Measurements from ENCODE around the gene BCS1L. TPM values are rescaled to one million over a fixed set of nuclear protein-coding genes. Genes with fewer than 3 reads are reported as not detected.

Gene BCS1L
- total RNA-seq, 1 experiment from 2014 or later = 39.1 TPM

GRCh38 chr2:218708086-218708485 lies 48.6 kb downstream of the BCS1L start:
- Histone ChIP-seq H3K9ac (ENCODE audit: extremely low read depth, insufficient read length, low read length) (no peak overlapping the region), H2BK15ac (ENCODE audit: low read depth, low read length) (no peak overlapping the region), H3T11ph (ENCODE audit: low read length) (no peak overlapping the region), H3K4me2 (ENCODE audit: insufficient read depth, insufficient read length, low read length) (no peak overlapping the region), H3K4ac (ENCODE audit: low read depth, low read length) (no peak overlapping the region), H3K23me2 (ENCODE audit: insufficient read length, low read depth, low read length, poor library complexity, severe bottlenecking) (no peaks in the 10 kb centered on the region), H2AK5ac (ENCODE audit: insufficient read length, low read length) (no peak overlapping the region), H2BK12ac (ENCODE audit: insufficient read length, low read depth, low read length) (no peak overlapping the region), H2BK120ac (ENCODE audit: low read depth, low read length, poor library complexity, severe bottlenecking) (no peak overlapping the region), H3K27me3 (ENCODE audit: insufficient read depth, low read length) (no peaks in the 10 kb centered on the region), H4K20me1 (ENCODE audit: control insufficient read depth, insufficient read depth, insufficient read length) (no peaks in the 10 kb centered on the region), H4K5ac (ENCODE audit: insufficient read length, low read depth, low read length) (no peak overlapping the region), H3K9me3 (ENCODE audit: control insufficient read depth, low read depth, low read length) (no peaks in the 10 kb centered on the region), H3K4me1 (ENCODE audit: insufficient read depth, low read length) (no peaks in the 10 kb centered on the region), H3K56ac (ENCODE audit: insufficient read length, low read depth, low read length) (no peak overlapping the region), H3K18ac (ENCODE audit: insufficient read length, low read depth, low read length) (no peak overlapping the region), H2BK5ac (ENCODE audit: insufficient read length, low read length) (no peak overlapping the region), H2AFZ (ENCODE audit: low read length) (no peak overlapping the region), H3K79me2 (ENCODE audit: insufficient read depth, low read length) (peaks cover 9% of the 10 kb centered on the region; the same call in 1 of the 2 replicates), H3K27ac (ENCODE audit: insufficient read length, low read depth, low read length) (no peak overlapping the region), H3K14ac (ENCODE audit: insufficient read depth, low read length) (no peak overlapping the region), H3K23ac (ENCODE audit: insufficient read length, low read depth, low read length) (no peak overlapping the region), H3K79me1 (ENCODE audit: insufficient read depth, low read depth, low read length, poor library complexity, severe bottlenecking) (peaks cover 2% of the 10 kb centered on the region), H4K8ac (replicated peaks; ENCODE audit: insufficient read length, low read depth, low read length) (no peak overlapping the region), H4K91ac (ENCODE audit: insufficient read length, low read depth, low read length) (no peak overlapping the region), H2BK20ac (ENCODE audit: low read depth, low read length, poor library complexity, severe bottlenecking) (no peak overlapping the region)
- Mint-ChIP-seq H3K4me1 (peaks cover 17 to 20% of the 10 kb centered on the region in 2 experiments), H3K27me3 (ENCODE audit: low read depth) (no peaks in the 10 kb centered on the region; the same call in 1 of the 2 replicates), H3K36me3 (ENCODE audit: insufficient read depth in 1 of 3, low read depth in 3 of 3) (no peaks in the 10 kb centered on the region; a peak in 2 of 7 replicates), H3K27ac (no peak overlapping the region), H3K4me3 (no peak overlapping the region), H3K9me3 (peaks cover 0 to 4% of the 10 kb centered on the region in 2 experiments; a peak in 3 of 5 replicates)
- TF ChIP-seq, protein P1, sequence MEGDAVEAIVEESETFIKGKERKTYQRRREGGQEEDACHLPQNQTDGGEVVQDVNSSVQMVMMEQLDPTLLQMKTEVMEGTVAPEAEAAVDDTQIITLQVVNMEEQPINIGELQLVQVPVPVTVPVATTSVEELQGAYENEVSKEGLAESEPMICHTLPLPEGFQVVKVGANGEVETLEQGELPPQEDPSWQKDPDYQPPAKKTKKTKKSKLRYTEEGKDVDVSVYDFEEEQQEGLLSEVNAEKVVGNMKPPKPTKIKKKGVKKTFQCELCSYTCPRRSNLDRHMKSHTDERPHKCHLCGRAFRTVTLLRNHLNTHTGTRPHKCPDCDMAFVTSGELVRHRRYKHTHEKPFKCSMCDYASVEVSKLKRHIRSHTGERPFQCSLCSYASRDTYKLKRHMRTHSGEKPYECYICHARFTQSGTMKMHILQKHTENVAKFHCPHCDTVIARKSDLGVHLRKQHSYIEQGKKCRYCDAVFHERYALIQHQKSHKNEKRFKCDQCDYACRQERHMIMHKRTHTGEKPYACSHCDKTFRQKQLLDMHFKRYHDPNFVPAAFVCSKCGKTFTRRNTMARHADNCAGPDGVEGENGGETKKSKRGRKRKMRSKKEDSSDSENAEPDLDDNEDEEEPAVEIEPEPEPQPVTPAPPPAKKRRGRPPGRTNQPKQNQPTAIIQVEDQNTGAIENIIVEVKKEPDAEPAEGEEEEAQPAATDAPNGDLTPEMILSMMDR (conservative IDR thresholded peaks at IDR 0.05) = no peak
- no peak for DNase-seq
- no CpG with 5 or more reads among the region's 4 CpGs for WGBS (ENCODE audit: extremely low coverage, insufficient read length, low lambda C conversion rate)
